Endothelial cell of umbilical vein (primary cell): ENCODE measurements around the gene CARNS1. TPM values are rescaled to one million over a fixed set of nuclear protein-coding genes. Genes with fewer than 3 reads are reported as not detected.

Experiments used
- BruUV-seq: library from RNA; stranded (reverse); fragments of 400-500 nt; replicated peaks from 2 replicates; lab custom pipeline; 2021; lab: Mats Ljungman, UMichigan
- CTCF ChIA-PET: fragments of 300-600, 350-600 bp; sonication (Branson Sonifier 250); formaldehyde crosslinking; loops from one replicate; lab custom pipeline; 2021; ENCODE audit warnings: antibody characterized with exemption, inconsistent platforms; lab: Charles Lee
- POLR2A ChIA-PET: fragments of 300-600, 350-600 bp; sonication (Branson Sonifier 250); formaldehyde crosslinking; loops from one replicate; lab custom pipeline; 2021; ENCODE audit warnings: antibody characterized with exemption, inconsistent platforms; lab: Charles Lee
- DNase-seq: peaks from one replicate; pipeline ENCODE4 v3.0.0-alpha.2; 2011; ENCODE audit warnings: low read depth, low spot score
- FAIRE-seq: peaks from 2 replicates; lab custom pipeline; 2011; peaks lifted over from hg19 to GRCh38; lab: Jason Lieb, UNC
- H2AFZ ChIP-seq: 2 replicates; pipeline ENCODE4 v1.6.0; 2012; ENCODE audit warnings: low read depth, low read length, control low read depth, inconsistent platforms
- H3K27ac ChIP-seq: 2 replicates; pipeline ENCODE4 v1.5.1; 2011; ENCODE audit warnings: low read depth, mild to moderate bottlenecking, control low read depth, low read length, moderate library complexity; ENCODE audit not compliant: insufficient read depth
- H3K27me3 ChIP-seq, 2 experiments: 2 replicates each; pipeline versions ENCODE4 v1.6.0 to v1.6.1; 2011; ENCODE audit warnings: low read length in 2 of 2, mixed read lengths in 1 of 2; ENCODE audit not compliant: control insufficient read depth in 2 of 2, insufficient read depth in 2 of 2
- H3K36me3 ChIP-seq, 2 experiments: 2 replicates in 1 of 2; 3 replicates in 1 of 2; pipeline ENCODE4 v1.5.1; 2011; ENCODE audit warnings: low read length in 2 of 2, mild to moderate bottlenecking in 1 of 2, moderate library complexity in 1 of 2; ENCODE audit not compliant: control insufficient read depth in 2 of 2, insufficient read depth in 2 of 2; ENCODE audit errors: extremely low read depth in 1 of 2
- H3K4me1 ChIP-seq: 3 replicates; pipeline ENCODE4 v1.5.1; 2011; ENCODE audit warnings: mild to moderate bottlenecking, low read length; ENCODE audit not compliant: control insufficient read depth, insufficient read depth; ENCODE audit errors: extremely low read depth
- H3K4me2 ChIP-seq: 2 replicates; pipeline ENCODE4 v1.6.1; 2011; ENCODE audit warnings: low read length, control low read depth, mixed read lengths; ENCODE audit not compliant: insufficient read depth
- H3K4me3 ChIP-seq, 3 experiments: fragments of 200-600 bp in 1 of 3; sonication (generic), shearing (Covaris generic) in 1 of 3; replicated peaks in 1 of 3; 2 replicates each; pipeline ENCODE4 v1.5.1; 2011 to 2016; ENCODE audit warnings: control low read depth in 3 of 3, low read length in 3 of 3, mild to moderate bottlenecking in 2 of 3, inconsistent platforms in 1 of 3, low read depth in 1 of 3, moderate library complexity in 1 of 3; ENCODE audit not compliant: insufficient read depth in 1 of 3
- H3K79me2 ChIP-seq: 2 replicates; pipeline ENCODE4 v1.6.0; 2012; ENCODE audit warnings: low read length, inconsistent platforms; ENCODE audit not compliant: control insufficient read depth, insufficient read depth
- H3K9ac ChIP-seq: replicated peaks from 2 replicates; pipeline ENCODE3; 2011; ENCODE audit warnings: low read length, control low read depth; ENCODE audit not compliant: insufficient read depth; ENCODE audit errors: extremely low read depth
- H3K9me1 ChIP-seq: replicated peaks from 3 replicates; pipeline ENCODE4 v1.6.0; 2011; ENCODE audit warnings: mild to moderate bottlenecking, low read length; ENCODE audit not compliant: control insufficient read depth, insufficient read depth; ENCODE audit errors: extremely low read depth
- H3K9me3 ChIP-seq: replicated peaks from 2 replicates; pipeline ENCODE4 v1.5.1; 2012; ENCODE audit warnings: low read length, inconsistent platforms; ENCODE audit not compliant: control insufficient read depth, insufficient read depth
- H4K20me1 ChIP-seq: replicated peaks from 2 replicates; pipeline ENCODE3; 2011; ENCODE audit warnings: mild to moderate bottlenecking, low read length; ENCODE audit not compliant: control insufficient read depth, insufficient read depth; ENCODE audit errors: extremely low read depth
- EZH2 ChIP-seq: IDR thresholded peaks from 2 replicates; pipeline ENCODE4 v1.6.1; 2012; ENCODE audit warnings: borderline replicate concordance, low read depth, mild to moderate bottlenecking, moderate library complexity, low read length, inconsistent platforms; ENCODE audit not compliant: severe bottlenecking
- FOS ChIP-seq: IDR thresholded peaks from 2 replicates; pipeline ENCODE4 v1.6.1; 2011; ENCODE audit warnings: mild to moderate bottlenecking, low read length, moderate library complexity, borderline replicate concordance; ENCODE audit not compliant: insufficient read depth
- GATA2 ChIP-seq: IDR thresholded peaks from 2 replicates; pipeline ENCODE4 v1.7.0; 2011; ENCODE audit warnings: low read depth, mild to moderate bottlenecking, moderate library complexity, mixed read lengths, low read length; ENCODE audit not compliant: insufficient read length, insufficient read depth
- JUN ChIP-seq: IDR thresholded peaks from 2 replicates; pipeline ENCODE4 v1.6.1; 2011; ENCODE audit warnings: borderline replicate concordance, low read depth; ENCODE audit not compliant: insufficient read length, insufficient read depth
- MAX ChIP-seq: IDR thresholded peaks from 2 replicates; pipeline ENCODE4 v1.6.1; 2011; ENCODE audit not compliant: insufficient read depth, insufficient read length
- MYC ChIP-seq: IDR thresholded peaks from one replicate; pipeline ENCODE4 v1.6.1; 2011; ENCODE audit warnings: mild to moderate bottlenecking, low read depth, low read length
- POLR2AphosphoS5 ChIP-seq: IDR thresholded peaks from 2 replicates; pipeline ENCODE4 v1.6.1; 2012; ENCODE audit warnings: low read depth, mild to moderate bottlenecking, control low read depth, low read length, moderate library complexity; ENCODE audit not compliant: insufficient read depth
- dilution Hi-C: fragments of 300-500 bp; cut with MboI; formaldehyde crosslinking; loops from one replicate; pipeline ENCODE4 v1.15.0; 2019; ENCODE audit warnings: low sequenced_read_pairs; ENCODE audit not compliant: extremely low pct_ligation_motif_present
- intact Hi-C: fragments of 100-400 bp; cut with micrococcal nuclease; formaldehyde crosslinking; loops from one replicate; pipeline ENCODE4 v1.10.0; 2022
- polyA plus RNA-seq, 4 experiments: library from polyadenylated mRNA; depleted of rRNA in 3 of 4; stranded (reverse) in 3 of 4; unstranded in 1 of 4; fragments of >200 nt; gene quantifications; 2 replicates each; pipeline versions ENCODE4 v1.2.1 to v1.2.3, GENCODE V29; 2011 to 2012; ENCODE audit warnings: missing spikeins in 1 of 4
- total RNA-seq: library from RNA; stranded (reverse); gene quantifications from 2 replicates; pipeline ENCODE4 v1.2.3, GENCODE V29; 2021

The CARNS1 gene
- total and polyA plus RNA-seq, 2 donors (not counting 3 experiments of a cell fraction or from before 2014, with no cell fraction given) = 0.14 to 0.35 TPM

- DNase-seq = no peak
- H2AFZ ChIP-seq = no peak overlapping the region
- no peaks in the 10 kb centered on the region for H3K4me1 ChIP-seq
- no peak overlapping the region for H3K4me3 ChIP-seq
- peaks cover 0 to 38% of the 10 kb centered on the region in 2 experiments for H3K36me3 ChIP-seq
- no peaks in the 10 kb centered on the region for H3K9me1 ChIP-seq
- no peaks in the 10 kb centered on the region for H4K20me1 ChIP-seq
- no peak overlapping the region for H3K4me2 ChIP-seq
- TF ChIP-seq MYC = no peak
- TF ChIP-seq JUN = no peak
- no peak for TF ChIP-seq EZH2
- no peak for TF ChIP-seq GATA2
- no peak for TF ChIP-seq FOS
- no peak for TF ChIP-seq MAX
- intact Hi-C loops (no loop called here), dilution Hi-C loops (no loop called here)
- H3K9ac ChIP-seq = no peak overlapping the region
- no TSS peak for BruUV-seq
- FAIRE-seq = no peak
- no peak overlapping the region for H3K27ac ChIP-seq
- CTCF ChIA-PET = no interaction called here
- peaks cover under 1% of the 10 kb centered on the region for H3K79me2 ChIP-seq
- POLR2A ChIA-PET = no interaction called here
- no peaks in the 10 kb centered on the region for H3K9me3 ChIP-seq
- H3K27me3 ChIP-seq = no peaks in the 10 kb centered on the region
Measured at GRCh38 chr11:67434395-67434881, 19.0 kb downstream of the CARNS1 start.

- no TSS peak for BruUV-seq
- no peak for DNase-seq
- ChIA-PET CTCF (no interaction called here), POLR2A (no interaction called here)
- Histone ChIP-seq H3K27ac (no peak overlapping the region), H3K9me3 (no peaks in the 10 kb centered on the region), H2AFZ (no peak overlapping the region), H3K36me3 (peaks cover 0 to 38% of the 10 kb centered on the region in 2 experiments), H3K4me2 (no peak overlapping the region), H4K20me1 (no peaks in the 10 kb centered on the region), H3K9ac (no peak overlapping the region), H3K4me3 (no peak overlapping the region), H3K4me1 (no peaks in the 10 kb centered on the region), H3K9me1 (no peaks in the 10 kb centered on the region), H3K79me2 (no peaks in the 10 kb centered on the region), H3K27me3 (no peaks in the 10 kb centered on the region)
- no peak for FAIRE-seq
- TF ChIP-seq MYC (no peak), POLR2AphosphoS5 (no peak)
- intact Hi-C loops (no loop called here), dilution Hi-C loops (no loop called here)
Measured at GRCh38 chr11:67435031-67435726, 19.7 kb downstream of the CARNS1 start.
